Fibroblast of pulmonary artery (primary cell): ENCODE measurements around the gene ZYX.

Experiments used
- DNase-seq: peaks from one replicate; pipeline ENCODE4 v3.0.0-alpha.2; 2010; ENCODE audit warnings: low read depth
- H3K4me3 ChIP-seq: replicated peaks from 2 replicates; pipeline ENCODE4 v1.5.1; 2011; ENCODE audit warnings: low read depth, mild to moderate bottlenecking, control low read depth, low read length, moderate library complexity
- TF ChIP-seq, protein P1 (sequence below): IDR thresholded peaks from 2 replicates; pipeline ENCODE4 v1.5.1; 2011; ENCODE audit warnings: mild to moderate bottlenecking, control low read depth, low read length, inconsistent platforms; ENCODE audit errors: missing control alignments

Gene ZYX

DNA sequence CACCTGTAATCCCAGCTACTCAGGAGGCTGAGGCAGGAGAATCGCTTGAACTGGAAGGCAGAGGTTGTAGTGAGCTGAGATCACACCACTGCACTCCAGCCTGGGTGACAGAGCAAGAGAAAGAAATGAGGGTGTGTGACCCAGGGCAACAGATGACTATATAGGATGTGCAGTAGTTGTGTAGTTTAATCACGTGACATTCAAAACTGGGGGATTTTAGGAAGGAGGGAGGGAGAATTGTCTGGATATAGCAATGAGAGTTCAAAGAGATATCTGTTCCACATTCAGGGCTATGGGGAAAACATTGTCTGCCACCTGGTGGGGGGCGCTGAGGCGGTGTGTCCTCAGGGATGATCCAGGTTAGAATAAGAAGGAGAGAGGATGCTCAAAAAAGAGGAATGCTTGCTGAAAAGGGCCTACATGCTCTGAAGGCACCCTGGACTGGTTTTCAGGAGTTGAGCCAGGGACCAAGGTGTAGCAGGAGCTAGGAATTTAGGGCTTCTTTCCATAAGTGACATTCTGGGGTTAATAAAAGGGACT lies 7.8 kb upstream of the ZYX start:
- H3K4me3 ChIP-seq, result no peak overlapping the region
- TF ChIP-seq, protein P1, sequence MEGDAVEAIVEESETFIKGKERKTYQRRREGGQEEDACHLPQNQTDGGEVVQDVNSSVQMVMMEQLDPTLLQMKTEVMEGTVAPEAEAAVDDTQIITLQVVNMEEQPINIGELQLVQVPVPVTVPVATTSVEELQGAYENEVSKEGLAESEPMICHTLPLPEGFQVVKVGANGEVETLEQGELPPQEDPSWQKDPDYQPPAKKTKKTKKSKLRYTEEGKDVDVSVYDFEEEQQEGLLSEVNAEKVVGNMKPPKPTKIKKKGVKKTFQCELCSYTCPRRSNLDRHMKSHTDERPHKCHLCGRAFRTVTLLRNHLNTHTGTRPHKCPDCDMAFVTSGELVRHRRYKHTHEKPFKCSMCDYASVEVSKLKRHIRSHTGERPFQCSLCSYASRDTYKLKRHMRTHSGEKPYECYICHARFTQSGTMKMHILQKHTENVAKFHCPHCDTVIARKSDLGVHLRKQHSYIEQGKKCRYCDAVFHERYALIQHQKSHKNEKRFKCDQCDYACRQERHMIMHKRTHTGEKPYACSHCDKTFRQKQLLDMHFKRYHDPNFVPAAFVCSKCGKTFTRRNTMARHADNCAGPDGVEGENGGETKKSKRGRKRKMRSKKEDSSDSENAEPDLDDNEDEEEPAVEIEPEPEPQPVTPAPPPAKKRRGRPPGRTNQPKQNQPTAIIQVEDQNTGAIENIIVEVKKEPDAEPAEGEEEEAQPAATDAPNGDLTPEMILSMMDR, result no peak
- no peak for DNase-seq

DNA sequence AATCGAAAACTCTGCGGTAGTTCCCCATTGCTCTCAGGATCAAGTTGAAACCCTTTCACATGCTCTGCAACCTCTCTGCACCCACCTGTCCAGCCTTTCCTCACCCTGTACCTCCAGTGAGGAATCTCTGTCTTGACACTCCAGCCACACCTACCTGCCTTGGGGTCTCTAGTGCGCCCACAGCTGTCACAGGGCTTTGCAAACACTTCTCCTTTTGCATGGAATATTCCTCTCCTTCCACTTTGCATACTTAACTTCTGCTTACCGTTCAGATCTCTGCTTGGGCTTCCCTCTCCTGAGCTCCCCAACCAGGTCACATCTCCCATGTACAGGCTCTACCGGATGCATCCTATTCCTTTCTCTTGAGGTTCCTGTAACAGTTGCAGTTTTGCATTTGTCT lies 6.6 kb upstream of the ZYX start:
- no peak for DNase-seq
- no peak overlapping the region for H3K4me3 ChIP-seq
- TF ChIP-seq, protein P1, result no peak

DNA sequence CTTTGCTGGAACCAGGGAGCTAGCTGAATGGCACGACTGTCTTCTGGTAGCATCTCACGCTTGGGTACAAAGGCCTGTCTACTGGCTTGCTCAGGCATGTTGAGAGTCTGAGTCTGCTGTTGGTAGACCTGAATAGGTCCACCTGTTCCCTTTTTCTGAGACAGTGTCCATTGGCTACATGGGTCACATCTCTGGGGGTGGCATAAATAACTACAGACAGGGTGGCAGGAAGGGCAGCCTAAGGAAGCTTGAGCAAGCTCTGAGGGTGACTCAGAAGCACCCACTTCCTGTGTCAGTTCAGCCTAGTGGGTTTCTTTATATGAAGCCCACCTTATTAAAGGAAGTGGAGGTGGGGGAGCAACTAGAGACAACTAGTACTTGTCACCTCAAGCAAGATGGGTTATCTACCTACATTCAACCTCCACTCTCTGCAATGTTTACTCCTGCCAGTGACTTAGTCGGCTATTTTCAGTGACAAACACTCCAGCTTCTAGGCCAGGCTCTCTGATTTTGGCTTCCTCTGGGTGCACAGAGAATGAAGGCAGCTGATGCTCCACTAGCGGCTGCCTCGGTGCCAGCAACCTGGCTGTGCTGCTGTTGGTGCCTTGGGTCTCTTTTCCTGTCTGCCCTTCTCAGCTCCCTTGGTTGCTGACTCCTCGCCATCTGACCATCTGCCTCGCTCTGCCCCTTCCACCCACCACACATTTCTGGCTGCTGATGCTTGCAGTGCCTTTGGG lies 5.7 kb upstream of the ZYX start:
- TF ChIP-seq, protein P1, result no peak
- no peak overlapping the region for H3K4me3 ChIP-seq
- DNase-seq, result no peak

DNA sequence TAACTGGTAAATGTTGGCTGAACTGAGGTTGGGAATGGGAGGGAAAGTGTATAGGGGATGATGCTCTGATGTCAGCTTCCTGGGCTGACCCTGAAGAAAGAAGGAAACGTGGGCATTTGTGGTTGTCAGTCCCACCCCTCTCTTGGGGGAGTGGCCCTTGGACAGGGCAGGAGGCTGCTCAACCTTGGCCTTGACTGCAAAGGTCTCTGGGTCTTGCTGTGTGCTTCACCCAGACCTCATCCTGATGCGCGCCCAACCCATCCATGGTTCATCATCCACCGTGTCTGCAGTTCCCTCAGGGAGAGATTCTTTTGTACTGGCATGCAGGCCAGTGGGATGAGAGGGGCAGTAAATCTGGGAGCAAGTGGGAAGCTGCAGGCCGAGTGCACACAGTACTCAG lies 4.7 kb upstream of the ZYX start:
- TF ChIP-seq, protein P1, result no peak
- DNase-seq, result no peak
- no peak overlapping the region for H3K4me3 ChIP-seq

DNA sequence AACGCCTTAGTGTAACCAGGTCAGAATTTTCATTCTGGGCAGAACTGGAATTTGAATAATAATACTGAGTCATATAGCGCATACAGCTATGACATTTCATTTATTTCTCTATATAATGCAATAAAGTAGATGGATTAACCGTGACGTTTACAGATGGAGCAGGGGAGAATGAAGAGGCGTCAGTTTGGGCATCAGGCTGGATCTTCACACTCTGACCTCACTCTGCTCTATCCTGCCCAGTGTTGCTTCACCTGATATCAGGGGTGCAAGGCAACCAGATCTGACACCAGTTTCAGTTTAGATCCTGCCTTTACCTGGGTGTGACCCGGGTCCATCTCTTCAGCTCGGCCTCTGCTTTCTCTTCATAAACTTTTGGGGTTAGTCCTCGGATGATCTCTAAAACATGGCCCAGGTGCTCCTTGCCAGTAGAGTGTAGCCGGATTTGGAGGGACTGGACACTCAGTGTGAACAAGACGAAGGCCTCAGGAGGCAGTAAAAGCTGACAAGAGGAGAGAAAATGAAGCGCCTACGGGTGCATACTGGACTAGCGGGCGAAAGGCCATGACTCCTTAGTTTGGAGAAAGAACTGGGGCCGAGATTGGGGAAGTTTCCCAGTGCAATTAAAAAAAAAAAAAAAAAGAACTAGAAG lies 1.4 kb upstream of the ZYX start:
- TF ChIP-seq, protein P1, result no peak
- no peak for DNase-seq
- peak overlapping the region; percentile 95 for H3K4me3 ChIP-seq

DNA sequence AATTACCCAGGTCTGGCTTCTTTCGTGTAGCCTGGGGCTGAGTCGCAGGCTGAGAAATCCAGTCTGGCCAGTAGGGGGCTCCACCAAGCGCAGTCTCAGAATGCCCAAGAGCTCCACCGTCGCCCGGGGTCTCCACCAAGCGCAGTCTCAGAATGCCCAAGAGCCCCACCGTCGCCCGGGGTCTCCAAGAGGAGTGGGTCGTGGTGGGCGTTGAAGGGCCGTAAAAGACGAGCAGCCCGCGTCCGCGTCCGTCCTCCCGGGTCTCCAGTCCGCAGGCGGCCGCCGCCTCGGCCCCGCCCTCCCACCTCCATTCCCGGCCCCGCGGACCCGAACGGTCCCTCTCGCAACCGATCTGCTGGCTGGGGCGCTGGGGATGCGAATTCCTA lies 892 bp upstream of the ZYX start:
- TF ChIP-seq, protein P1, result peak; percentile 81
- H3K4me3 ChIP-seq, result peak overlapping the region; percentile 95
- DNase-seq, result peak; percentile 91
